Measurements from ENCODE around the gene SPAAR.

The SPAAR gene

DNA sequence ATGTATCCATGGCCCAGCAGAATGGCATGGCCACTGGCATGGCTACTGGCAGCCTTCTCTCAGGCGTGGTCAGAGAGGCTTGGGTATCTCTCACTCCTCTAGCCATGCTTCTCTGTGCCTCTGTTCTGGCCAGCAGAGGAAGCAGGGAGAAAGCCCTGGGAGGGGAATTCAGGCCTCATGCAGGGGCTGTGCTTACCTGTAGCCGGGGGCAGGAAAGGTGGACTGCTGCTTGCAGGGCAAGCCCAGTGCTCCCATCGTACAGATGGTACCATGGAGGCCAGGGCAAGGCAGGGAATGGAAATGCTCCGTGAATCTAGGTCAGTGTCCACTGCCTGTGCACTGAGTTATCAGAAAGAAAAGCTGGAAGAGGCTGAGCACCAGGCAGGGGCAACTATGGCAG lies 41.8 kb upstream of the SPAAR start:
- in situ Hi-C loops (cut with MboI; ENCODE audit: low pct_unique_long_range_greater_than_20kb, low sequenced_read_pairs, unreplicated experiment), result no loop called here
- no peak for DNase-seq (ENCODE audit: low spot score)
- no peak for TF ChIP-seq CTCF (IDR thresholded peaks at IDR 0.05; ENCODE audit: extremely low read depth, insufficient read depth, missing control alignments)

DNA sequence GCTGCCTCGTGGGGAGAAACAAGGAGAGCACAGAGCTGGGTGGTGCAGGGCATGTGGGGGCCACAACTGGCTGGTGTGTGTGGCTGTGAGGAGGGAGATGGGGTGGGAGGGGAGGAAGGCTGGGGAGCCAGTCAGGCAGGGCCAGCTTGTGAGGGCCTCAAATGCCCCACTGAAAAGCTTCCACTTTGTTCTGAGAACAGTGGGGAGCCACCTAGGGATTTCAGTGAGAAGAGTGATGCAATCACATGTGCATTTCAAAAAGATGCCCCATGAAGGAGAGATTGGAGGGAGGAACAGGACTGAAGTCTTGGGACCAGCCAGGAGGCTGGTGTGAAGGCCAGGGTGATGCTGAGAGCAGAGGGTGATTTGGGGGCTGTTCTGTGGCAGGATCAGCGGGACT lies 40.4 kb upstream of the SPAAR start:
- in situ Hi-C loops (cut with MboI; ENCODE audit: low pct_unique_long_range_greater_than_20kb, low sequenced_read_pairs, unreplicated experiment), result no loop called here
- DNase-seq (ENCODE audit: low spot score), result no peak
- no peak for TF ChIP-seq CTCF (IDR thresholded peaks at IDR 0.05; ENCODE audit: extremely low read depth, insufficient read depth, missing control alignments)

DNA sequence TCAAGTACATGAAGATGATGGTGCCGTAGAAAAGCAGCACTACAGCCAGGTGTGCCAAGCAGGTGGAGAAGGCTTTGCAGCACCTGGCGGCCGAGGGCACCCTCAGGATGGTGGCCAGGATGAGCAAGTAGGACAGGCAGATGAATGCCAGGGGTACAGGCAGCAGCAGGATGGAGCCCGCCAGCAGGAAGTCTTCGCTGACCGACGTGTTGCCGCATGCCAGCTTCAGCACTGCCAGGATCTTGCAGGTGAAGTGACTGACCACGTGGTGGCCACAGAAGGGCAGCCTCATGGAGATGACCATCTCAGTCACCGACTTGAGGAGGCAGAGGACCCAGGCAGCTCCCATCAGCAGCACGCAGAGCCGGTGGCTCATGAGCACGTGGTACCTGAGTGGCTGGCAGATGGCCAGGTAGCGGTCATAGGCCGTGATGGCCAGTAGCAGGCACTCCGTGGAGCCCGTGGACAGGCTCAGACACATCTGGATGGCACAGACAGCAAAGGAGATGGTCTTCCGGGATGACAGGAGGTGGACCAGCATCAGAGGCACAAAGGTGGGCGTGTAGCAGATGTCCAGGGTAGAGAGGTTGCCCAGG lies 39.6 kb upstream of the SPAAR start:
- no peak for DNase-seq (ENCODE audit: low spot score)
- in situ Hi-C loops (cut with MboI; ENCODE audit: low pct_unique_long_range_greater_than_20kb, low sequenced_read_pairs, unreplicated experiment), result no loop called here
- no peak for TF ChIP-seq CTCF (IDR thresholded peaks at IDR 0.05; ENCODE audit: extremely low read depth, insufficient read depth, missing control alignments)

- no peak for TF ChIP-seq CTCF (IDR thresholded peaks at IDR 0.05; ENCODE audit: extremely low read depth, insufficient read depth, missing control alignments)
- in situ Hi-C loops (cut with MboI; ENCODE audit: low pct_unique_long_range_greater_than_20kb, low sequenced_read_pairs, unreplicated experiment), result no loop called here
- DNase-seq (ENCODE audit: low spot score), result no peak
Observed at GRCh38 chr9:35870351-35870923, 38.9 kb upstream of the SPAAR start, which contains the start of gene OR13J1. Gene OR13J1, minus strand, starts transcription at chr9:35870401. Its CDS starts 0 bp downstream, at chr9:35870401.

GRCh38 chr9:35871545-35871944 lies 37.7 kb upstream of the SPAAR start:
- DNase-seq (ENCODE audit: low spot score), result no peak
- TF ChIP-seq CTCF (IDR thresholded peaks at IDR 0.05; ENCODE audit: extremely low read depth, insufficient read depth, missing control alignments), result no peak
- in situ Hi-C loops (cut with MboI; ENCODE audit: low pct_unique_long_range_greater_than_20kb, low sequenced_read_pairs, unreplicated experiment), result no loop called here

GRCh38 chr9:35872505-35872904 lies 36.8 kb upstream of the SPAAR start:
- DNase-seq (ENCODE audit: low spot score), result no peak
- in situ Hi-C loops (cut with MboI; ENCODE audit: low pct_unique_long_range_greater_than_20kb, low sequenced_read_pairs, unreplicated experiment), result no loop called here
- TF ChIP-seq CTCF (IDR thresholded peaks at IDR 0.05; ENCODE audit: extremely low read depth, insufficient read depth, missing control alignments), result no peak

Data from GM13977 (cell line).